ENCODE results near the gene CXCR4.
"Not testable (repeated sequence)": the region's sequence is repeated elsewhere in the genome, so short reads cannot be mapped to it uniquely, and the experiment has no call there.

The CXCR4 gene

GRCh38 chr2:136077107-136077506, 40.8 kb downstream of the CXCR4 start:
- DNase-seq (ENCODE audit: low read depth, low spot score), result no peak

- DNase-seq (ENCODE audit: low read depth, low spot score), result no peak
Observed at GRCh38 chr2:136075476-136075875, 42.5 kb downstream of the CXCR4 start.

GRCh38 chr2:136072621-136073020, 45.3 kb downstream of the CXCR4 start:
- no peak for DNase-seq (ENCODE audit: low read depth, low spot score)

GRCh38 chr2:136071887-136072286, 46.1 kb downstream of the CXCR4 start:
- not testable (repeated sequence) for DNase-seq (ENCODE audit: low read depth, low spot score)

GRCh38 chr2:136070913-136071312, 47.0 kb downstream of the CXCR4 start:
- no peak for DNase-seq (ENCODE audit: low read depth, low spot score)

- no peak for DNase-seq (ENCODE audit: low read depth, low spot score)
Observed at GRCh38 chr2:136069773-136070172, 48.2 kb downstream of the CXCR4 start.

- no peak for DNase-seq (ENCODE audit: low read depth, low spot score)
Observed at GRCh38 chr2:136068581-136069227, 49.2 kb downstream of the CXCR4 start.

GRCh38 chr2:136067897-136068580, 49.9 kb downstream of the CXCR4 start:
- no peak for DNase-seq (ENCODE audit: low read depth, low spot score)

- no peak for DNase-seq (ENCODE audit: low read depth, low spot score)
Observed at GRCh38 chr2:136067459-136067858, 50.5 kb downstream of the CXCR4 start.

- DNase-seq (ENCODE audit: low read depth, low spot score), result no peak
Observed at GRCh38 chr2:136065907-136066306, 52.0 kb downstream of the CXCR4 start.

GRCh38 chr2:136065384-136065783, 52.6 kb downstream of the CXCR4 start:
- DNase-seq (ENCODE audit: low read depth, low spot score), result no peak
